ENCODE results near the gene BRF1.
"Not testable (repeated sequence)": the region's sequence is repeated elsewhere in the genome, so short reads cannot be mapped to it uniquely, and the experiment has no call there.

BRF1 gene

DNA sequence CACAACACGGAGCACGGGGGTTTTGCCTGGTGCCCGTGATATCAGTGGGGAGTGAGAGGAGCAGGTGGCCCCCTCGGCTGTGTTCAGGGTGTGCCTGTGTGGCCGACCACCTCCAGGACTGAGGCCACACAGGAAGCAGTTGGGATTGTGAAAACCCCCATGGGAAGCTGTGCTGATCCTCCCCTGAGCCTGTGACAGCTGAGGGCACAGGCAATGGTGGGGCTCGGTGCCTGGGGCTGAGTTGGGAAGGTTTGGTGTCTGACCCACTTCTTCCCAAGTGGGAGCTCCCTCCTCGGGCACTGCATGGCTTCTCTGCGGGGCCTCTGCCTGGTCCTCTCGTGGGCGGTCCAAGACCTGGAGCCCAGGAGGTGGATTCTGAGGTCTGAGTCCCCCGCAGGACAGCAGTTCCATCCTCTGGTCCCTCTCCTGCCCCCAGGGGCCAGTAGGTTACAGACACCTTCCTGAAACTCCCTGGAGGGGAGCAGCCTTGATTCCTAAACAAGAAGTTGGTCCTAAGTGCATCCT, 31.6 kb upstream of the BRF1 start:
- no peak for DNase-seq

- no peak for DNase-seq
Measured at GRCh38 chr14:105331575-105332349, 31.0 kb upstream of the BRF1 start.

- DNase-seq, result no peak
Measured at GRCh38 chr14:105330491-105330895, 29.7 kb upstream of the BRF1 start.

GRCh38 chr14:105329411-105330150, 28.8 kb upstream of the BRF1 start:
- no peak for DNase-seq

- no peak for DNase-seq
Measured at GRCh38 chr14:105328678-105329390, 28.0 kb upstream of the BRF1 start.

- no peak for DNase-seq
Measured at GRCh38 chr14:105328070-105328677, 27.4 kb upstream of the BRF1 start.

DNA sequence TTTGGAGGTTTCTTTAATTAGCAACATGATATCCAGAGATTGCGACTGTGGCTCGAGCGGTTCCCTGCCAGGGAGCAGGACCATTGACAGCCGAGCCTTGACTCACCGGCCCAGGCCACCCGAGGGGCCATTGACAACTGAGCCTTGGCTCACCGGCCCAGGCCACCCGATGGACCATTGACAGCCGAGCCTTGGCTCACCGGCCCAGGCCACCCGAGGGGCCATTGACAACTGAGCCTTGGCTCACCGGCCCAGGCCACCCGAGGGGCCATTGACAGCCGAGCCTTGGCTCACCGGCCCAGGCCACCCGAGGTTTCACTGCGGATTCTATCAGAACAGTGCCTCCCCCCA, 26.9 kb upstream of the BRF1 start:
- DNase-seq, result not testable (repeated sequence)

DNA sequence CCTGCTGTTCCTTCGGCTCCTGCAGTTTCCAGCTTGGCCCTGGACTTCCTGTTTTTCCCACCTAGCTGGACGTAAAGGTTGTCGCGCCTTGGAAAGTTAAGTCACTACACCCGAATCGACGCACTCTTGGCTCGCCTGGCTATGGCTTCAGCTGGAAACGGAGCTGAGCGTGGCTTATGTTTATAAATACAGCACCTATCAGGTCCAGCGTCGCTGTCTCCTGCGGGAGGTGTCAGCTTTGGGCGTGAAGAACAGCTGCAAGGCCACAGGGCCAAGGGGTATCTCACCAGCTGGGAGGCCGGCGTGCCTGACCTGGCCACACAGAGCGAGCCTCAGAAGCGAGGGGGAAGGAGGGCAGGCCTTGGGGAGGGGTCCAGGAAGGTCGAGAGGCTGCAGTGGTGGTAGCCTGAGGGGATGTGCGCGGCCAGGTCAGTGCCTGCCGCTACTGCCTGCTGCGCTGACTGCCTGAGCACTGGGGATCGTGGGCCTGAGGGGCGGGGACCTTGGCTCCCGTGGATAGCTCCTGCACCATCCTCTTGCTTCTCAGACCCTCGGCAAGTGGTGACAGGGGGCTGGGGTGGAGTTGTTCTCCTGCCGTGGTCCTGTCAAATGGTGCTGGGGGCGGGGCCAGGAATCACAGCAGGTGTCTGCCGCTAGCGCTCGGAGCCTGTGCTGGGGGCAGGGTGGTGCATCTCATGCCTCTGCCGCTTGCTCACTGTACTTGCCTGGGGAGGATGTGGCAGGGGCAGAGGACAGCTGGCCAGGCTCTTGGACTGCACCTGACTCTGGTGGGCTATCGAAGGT, 26.3 kb upstream of the BRF1 start:
- DNase-seq, result no peak

GRCh38 chr14:105326568-105326867, 25.7 kb upstream of the BRF1 start:
- DNase-seq, result no peak

GRCh38 chr14:105325716-105326567, 25.1 kb upstream of the BRF1 start:
- no peak for DNase-seq

- DNase-seq, result peak in 1 of 2 experiments; percentile 58
Measured at GRCh38 chr14:105325303-105325702, 24.5 kb upstream of the BRF1 start.

DNA sequence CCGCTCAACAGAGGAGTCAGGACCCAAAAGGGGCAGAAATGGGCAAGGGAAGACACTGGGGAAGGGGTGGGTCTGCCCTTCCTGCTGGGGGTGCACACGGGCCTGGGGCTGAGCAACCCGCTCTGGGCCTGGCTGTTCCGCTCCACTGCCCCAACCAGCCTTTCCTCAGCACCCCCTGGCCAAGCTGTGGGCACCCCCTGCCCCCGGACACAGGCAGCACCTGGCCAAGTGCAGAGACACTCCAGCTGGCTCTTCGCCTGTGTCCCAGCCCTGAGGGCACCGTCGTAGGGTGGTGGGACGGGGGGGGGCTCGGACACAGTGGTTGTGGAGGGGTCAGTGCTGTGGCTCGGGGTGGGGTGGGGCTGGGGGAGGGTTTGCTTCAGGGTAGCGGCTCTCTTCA, 24.1 kb upstream of the BRF1 start:
- DNase-seq, result no peak

DNA sequence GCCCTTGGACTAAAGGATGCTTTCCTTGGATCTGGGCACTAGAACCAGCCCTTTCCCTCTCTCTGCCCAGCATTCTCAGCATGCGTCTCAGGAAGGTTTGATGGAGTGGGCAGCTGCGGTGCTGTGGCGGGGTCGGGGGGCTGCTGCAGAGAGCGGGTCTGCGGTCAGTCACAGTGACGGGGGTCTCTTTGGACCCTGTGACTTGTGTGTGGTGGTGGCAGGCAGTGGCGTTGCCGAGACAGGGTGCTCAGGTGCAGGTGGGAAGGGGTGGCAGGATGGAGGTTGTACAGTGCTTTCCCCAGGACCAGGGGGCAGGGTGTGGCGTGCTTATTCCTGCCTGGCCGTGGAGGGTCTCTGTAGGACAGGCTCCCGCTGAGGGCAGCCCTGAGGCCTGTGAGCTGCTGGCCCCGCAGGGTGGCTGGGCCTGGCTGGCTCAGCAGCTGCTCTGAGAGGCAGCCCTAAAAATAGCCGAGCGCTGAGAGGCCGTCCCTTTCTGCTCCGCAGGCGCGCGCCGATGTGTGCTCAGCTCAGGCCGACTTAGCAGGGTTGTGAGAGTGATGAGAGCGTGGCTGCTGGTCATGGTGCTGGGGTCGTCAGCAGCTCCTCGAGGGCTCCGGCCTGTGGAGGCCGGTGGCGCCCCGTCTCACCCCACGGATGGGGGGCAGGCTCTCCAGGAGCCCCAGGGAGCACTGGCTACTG, 23.4 kb upstream of the BRF1 start:
- DNase-seq, result peak; percentile 66

DNA sequence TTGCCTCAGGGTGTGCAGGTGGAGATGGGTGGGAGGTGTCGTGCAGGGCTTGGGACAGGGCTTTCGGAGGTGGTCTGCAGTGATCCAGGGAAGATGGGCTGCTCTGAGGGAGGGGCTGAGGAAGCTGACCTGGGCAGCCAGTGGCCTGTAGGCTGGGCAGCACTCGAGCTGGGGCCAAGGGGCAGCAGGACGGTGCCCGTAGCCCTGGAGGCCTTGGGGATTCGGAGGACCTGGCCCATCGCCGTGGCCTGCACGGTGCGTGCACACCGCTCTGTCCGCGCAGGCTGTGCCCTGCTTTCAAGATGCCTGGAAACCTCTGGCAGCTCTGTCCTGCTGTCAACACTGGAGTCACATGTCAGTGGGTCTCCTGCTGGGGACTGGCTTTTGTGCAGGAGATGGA, 22.9 kb upstream of the BRF1 start:
- DNase-seq, result no peak

GRCh38 chr14:105322791-105323556, 22.2 kb upstream of the BRF1 start:
- no peak for DNase-seq

- DNase-seq, result no peak
Measured at GRCh38 chr14:105317546-105317945, 16.7 kb upstream of the BRF1 start.

DNA sequence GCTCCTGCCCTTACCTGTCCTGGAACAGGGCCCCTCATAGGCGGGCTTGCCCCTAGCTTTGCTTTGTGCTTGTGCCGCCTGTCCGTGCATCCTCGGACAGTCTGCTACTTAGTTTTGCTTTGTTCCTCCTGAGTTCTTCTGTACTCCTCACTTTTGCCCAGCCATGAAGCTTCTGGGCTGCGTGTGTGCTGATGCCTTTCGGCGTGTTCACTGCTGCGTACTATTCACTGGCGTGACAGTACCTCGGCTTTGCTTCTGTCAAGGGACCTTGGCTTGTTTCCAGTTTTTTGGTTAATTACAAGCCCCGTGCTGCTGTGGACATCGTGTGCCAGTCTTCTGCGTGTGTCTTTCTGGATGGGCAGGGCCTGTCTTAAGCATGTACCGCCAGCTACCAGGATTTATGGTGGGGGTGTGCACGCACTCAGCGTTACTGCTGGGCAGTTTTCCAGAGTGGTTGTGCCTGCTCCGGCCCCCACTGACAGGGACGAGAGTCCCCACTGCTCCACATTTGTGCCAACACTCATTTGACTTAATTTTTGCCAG, 16.2 kb upstream of the BRF1 start:
- no peak for DNase-seq

GRCh38 chr14:105316577-105316941, 15.8 kb upstream of the BRF1 start:
- no peak for DNase-seq

DNA sequence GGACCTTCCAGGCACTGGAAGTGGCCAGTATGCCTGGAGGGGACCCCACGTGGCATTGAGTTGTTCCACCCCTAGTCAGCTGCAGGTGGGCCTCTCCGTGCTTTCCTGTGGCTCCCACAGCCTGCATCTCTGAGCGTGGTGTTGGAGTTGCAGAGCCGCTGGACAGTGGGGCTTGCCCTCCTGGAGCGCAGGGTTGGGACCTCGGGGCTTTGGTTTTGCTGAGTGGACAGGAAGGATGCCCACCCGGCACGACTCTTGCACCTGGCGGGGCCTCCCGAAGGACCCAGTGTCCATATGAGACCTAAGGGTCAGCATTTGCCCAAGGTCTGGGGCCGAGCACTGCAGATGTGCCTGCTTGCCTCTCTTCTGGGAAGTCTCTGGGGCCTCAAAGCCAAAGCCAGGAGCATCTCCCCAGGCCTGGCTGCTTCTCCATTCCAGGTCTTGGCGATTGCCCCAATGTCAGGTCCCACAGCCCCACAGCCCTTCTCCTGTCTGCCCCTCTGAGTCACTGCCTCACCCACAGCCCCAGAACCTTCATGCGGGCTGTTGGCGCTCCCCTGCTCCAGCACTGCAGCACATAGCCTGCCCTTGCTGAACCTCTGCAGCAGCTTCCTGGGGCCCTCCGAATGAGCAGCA, 15.3 kb upstream of the BRF1 start:
- DNase-seq, result no peak
